Keratinocyte (primary cell): Measurements from ENCODE around the gene BNC2. TPM values are rescaled to one million over a fixed set of nuclear protein-coding genes. Genes with fewer than 3 reads are reported as not detected.

Experiments
- DNase-seq: peaks from one replicate; pipeline ENCODE4 v3.0.0-alpha.2; 2011; ENCODE audit warnings: low read depth, missing footprints, low spot score
- FAIRE-seq: peaks from 2 replicates; lab custom pipeline; 2011; peaks lifted over from hg19 to GRCh38; lab: Jason Lieb, UNC
- H2AFZ ChIP-seq: 2 replicates; pipeline ENCODE4 v1.6.0; 2012; ENCODE audit warnings: low read length, control low read depth, inconsistent platforms; ENCODE audit not compliant: control insufficient read depth
- H3K27ac ChIP-seq: 2 replicates; pipeline ENCODE4 v1.5.1; 2011; ENCODE audit warnings: low read length; ENCODE audit not compliant: control insufficient read depth, insufficient read depth
- H3K27me3 ChIP-seq: 3 replicates; pipeline ENCODE4 v1.6.0; 2011; ENCODE audit warnings: low read length; ENCODE audit not compliant: control insufficient read depth, insufficient read depth; ENCODE audit errors: extremely low read depth
- H3K36me3 ChIP-seq, 2 experiments: 2 replicates in 1 of 2; 3 replicates in 1 of 2; pipeline ENCODE4 v1.5.1; 2011; ENCODE audit warnings: low read length in 2 of 2, mild to moderate bottlenecking in 1 of 2; ENCODE audit not compliant: control insufficient read depth in 2 of 2, insufficient read depth in 2 of 2; ENCODE audit errors: extremely low read depth in 1 of 2
- H3K4me1 ChIP-seq: 3 replicates; pipeline ENCODE4 v1.5.1; 2011; ENCODE audit warnings: low read length; ENCODE audit not compliant: control insufficient read depth, insufficient read depth; ENCODE audit errors: extremely low read depth
- H3K4me2 ChIP-seq: 3 replicates; pipeline ENCODE4 v1.6.0; 2011; ENCODE audit warnings: low read depth, low read length; ENCODE audit not compliant: control insufficient read depth, insufficient read depth; ENCODE audit errors: extremely low read depth
- H3K4me3 ChIP-seq, 3 experiments: fragments of 200-600 bp in 1 of 3; sonication (generic) in 1 of 3; 2 replicates in 2 of 3; 3 replicates in 1 of 3; pipeline ENCODE4 v1.5.1; 2011 to 2016; ENCODE audit warnings: low read length in 3 of 3, mild to moderate bottlenecking in 3 of 3, control low read depth in 2 of 3, inconsistent platforms in 1 of 3, low read depth in 1 of 3, mixed read lengths in 1 of 3, mixed run types in 1 of 3, moderate library complexity in 1 of 3; ENCODE audit not compliant: control insufficient read depth in 2 of 3, insufficient read depth in 2 of 3; ENCODE audit errors: extremely low read depth in 1 of 3
- H3K79me2 ChIP-seq: 2 replicates; pipeline ENCODE4 v1.6.0; 2012; ENCODE audit warnings: low read length; ENCODE audit not compliant: control insufficient read depth, insufficient read depth
- H3K9ac ChIP-seq: 3 replicates; pipeline ENCODE4 v1.6.0; 2011; ENCODE audit warnings: low read length; ENCODE audit not compliant: control insufficient read depth, insufficient read depth; ENCODE audit errors: extremely low read depth
- H3K9me1 ChIP-seq: 3 replicates; pipeline ENCODE4 v1.6.0; 2011; ENCODE audit warnings: low read length; ENCODE audit not compliant: control insufficient read depth, insufficient read depth; ENCODE audit errors: extremely low read depth
- H3K9me3 ChIP-seq: 2 replicates; pipeline ENCODE4 v1.5.1; 2012; ENCODE audit warnings: low read depth, low read length; ENCODE audit not compliant: control insufficient read depth
- H4K20me1 ChIP-seq: 3 replicates; pipeline ENCODE4 v1.6.0; 2011; ENCODE audit warnings: low read length; ENCODE audit not compliant: control insufficient read depth, insufficient read depth; ENCODE audit errors: extremely low read depth
- CTCF ChIP-seq, 3 experiments: IDR thresholded peaks in 1 of 3; conservative IDR thresholded peaks in 1 of 3; optimal IDR thresholded peaks in 1 of 3; 2 replicates in 2 of 3; 3 replicates in 1 of 3; pipeline versions ENCODE3 to v1.5.1; 2011; ENCODE audit warnings: low read length in 3 of 3, mild to moderate bottlenecking in 3 of 3, moderate library complexity in 2 of 3, control low read depth in 1 of 3, inconsistent platforms in 1 of 3; ENCODE audit not compliant: insufficient read depth in 2 of 3; ENCODE audit errors: extremely low read depth in 1 of 3
- EZH2 ChIP-seq: IDR thresholded peaks from one replicate; pipeline ENCODE4 v1.6.1; 2012; ENCODE audit warnings: inconsistent platforms, mild to moderate bottlenecking, low read length, moderate library complexity
- dilution Hi-C: fragments of 300-500 bp; cut with MboI; formaldehyde crosslinking; loops from one replicate; pipeline ENCODE4 v1.7.0; 2020; ENCODE audit warnings: low sequenced_read_pairs; ENCODE audit not compliant: extremely low pct_ligation_motif_present
- polyA plus RNA-seq, 5 experiments: library from polyadenylated mRNA; depleted of rRNA in 3 of 5; stranded (reverse) in 3 of 5; stranded (forward) in 1 of 5; unstranded in 1 of 5; fragments of >200 nt; gene quantifications; 1 replicate in 1 of 5; 2 replicates in 3 of 5; 3 replicates in 1 of 5; pipeline versions ENCODE4 v1.2.1 to v1.2.3, GENCODE V29; 2011 to 2012; ENCODE audit warnings: missing spikeins in 2 of 5, low read depth in 1 of 5, low replicate concordance in 1 of 5

The BNC2 gene
- polyA plus RNA-seq, 1 donor (not counting 4 experiments of a cell fraction or from before 2014, with no cell fraction given): 1.1 TPM

GRCh38 chr9:16769291-16769690 lies 101.2 kb downstream of the BNC2 start:
- H2AFZ ChIP-seq: no peak overlapping the region
- H3K4me1 ChIP-seq: no peaks in the 10 kb centered on the region
- no peak for DNase-seq
- H3K36me3 ChIP-seq: no peaks in the 10 kb centered on the region
- H3K79me2 ChIP-seq: no peaks in the 10 kb centered on the region
- no peak for FAIRE-seq
- no peak overlapping the region for H3K27ac ChIP-seq
- H3K4me2 ChIP-seq: no peak overlapping the region
- no peak for TF ChIP-seq EZH2
- TF ChIP-seq CTCF (optimal IDR thresholded peaks at IDR 0.05 in 1 of 3, IDR thresholded peaks at IDR 0.05 in 1 of 3, conservative IDR thresholded peaks at IDR 0.05 in 1 of 3; ENCODE audit: extremely low read depth in 1 of 3, insufficient read depth in 2 of 3, low read length in 3 of 3): no peak
- H3K27me3 ChIP-seq: no peaks in the 10 kb centered on the region
- H3K9me1 ChIP-seq: no peaks in the 10 kb centered on the region
- H4K20me1 ChIP-seq: no peaks in the 10 kb centered on the region
- no peaks in the 10 kb centered on the region for H3K9me3 ChIP-seq
- dilution Hi-C loops: no loop called here
- no peak overlapping the region for H3K4me3 ChIP-seq
- no peak overlapping the region for H3K9ac ChIP-seq

- H3K9ac ChIP-seq: no peak overlapping the region
- no peak overlapping the region for H2AFZ ChIP-seq
- FAIRE-seq (no peak), DNase-seq (no peak)
- no peak for TF ChIP-seq CTCF (optimal IDR thresholded peaks at IDR 0.05 in 1 of 3, IDR thresholded peaks at IDR 0.05 in 1 of 3, conservative IDR thresholded peaks at IDR 0.05 in 1 of 3; ENCODE audit: extremely low read depth in 1 of 3, insufficient read depth in 2 of 3, low read length in 3 of 3)
- TF ChIP-seq EZH2: no peak
- H3K27me3 ChIP-seq: no peaks in the 10 kb centered on the region
- H4K20me1 ChIP-seq: no peaks in the 10 kb centered on the region
- H3K9me1 ChIP-seq: no peaks in the 10 kb centered on the region
- no peaks in the 10 kb centered on the region for H3K79me2 ChIP-seq
- dilution Hi-C loops: no loop called here
- no peaks in the 10 kb centered on the region for H3K36me3 ChIP-seq
- no peaks in the 10 kb centered on the region for H3K4me1 ChIP-seq
- H3K27ac ChIP-seq: no peak overlapping the region
- H3K9me3 ChIP-seq: no peaks in the 10 kb centered on the region
- no peak overlapping the region for H3K4me3 ChIP-seq
- no peak overlapping the region for H3K4me2 ChIP-seq
Observed at GRCh38 chr9:16768816-16769215, 101.7 kb downstream of the BNC2 start.
